GM12864 (cell line): Measurements from ENCODE around the gene TRAF2.

Experiments used
- DNase-seq: peaks from one replicate; pipeline ENCODE4 v3.0.0-alpha.2; 2011; ENCODE audit warnings: low read depth
- H3K4me3 ChIP-seq: 2 replicates; pipeline ENCODE4 v1.5.1; 2011; ENCODE audit warnings: mild to moderate bottlenecking, low read depth, low read length, control low read depth
- TF ChIP-seq, protein P1 (sequence below): IDR thresholded peaks from 2 replicates; pipeline ENCODE4 v1.5.1; 2011; ENCODE audit warnings: low read depth, mild to moderate bottlenecking, moderate library complexity, low read length, control low read depth, inconsistent platforms; ENCODE audit errors: missing control alignments

The TRAF2 gene

DNA sequence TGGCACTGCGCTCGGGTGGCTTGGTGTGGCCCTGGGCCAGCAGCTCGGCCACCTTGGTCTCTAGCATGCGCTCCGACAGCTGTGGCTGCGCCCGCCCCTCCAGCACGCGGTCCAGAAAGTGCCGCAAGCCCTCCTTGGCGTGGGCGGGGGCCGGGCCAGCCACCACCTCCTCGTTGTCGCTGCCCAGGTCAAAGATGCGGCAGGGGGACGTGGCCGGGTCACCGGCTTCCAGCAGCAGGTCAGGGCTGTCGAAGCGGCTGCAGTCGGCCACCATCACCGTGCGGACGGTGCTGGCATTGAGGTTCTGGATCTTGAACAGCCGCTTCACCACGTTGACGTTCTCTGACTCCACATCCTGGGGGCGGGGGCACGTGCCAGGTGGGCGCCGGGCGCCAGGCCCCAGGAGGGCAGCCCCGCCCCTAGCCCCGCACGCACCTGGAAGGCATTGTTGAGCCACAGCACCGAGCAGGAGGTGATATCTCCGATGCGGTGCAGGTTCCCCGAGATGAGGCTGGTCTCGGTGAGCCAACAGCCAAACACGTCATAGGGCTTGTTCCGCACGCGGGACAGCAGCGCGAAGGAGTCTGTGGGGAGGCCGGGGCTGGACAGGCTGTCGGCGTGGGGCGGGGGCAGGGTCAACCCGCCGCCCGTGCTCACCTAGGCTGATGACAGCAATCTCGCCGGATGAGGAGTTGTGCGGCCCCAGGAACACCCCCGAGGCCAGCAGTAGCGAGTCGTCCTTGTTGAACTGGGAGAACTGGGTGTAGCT, 56.0 kb downstream of the TRAF2 start:
- H3K4me3 ChIP-seq: no peak overlapping the region
- DNase-seq: no peak
- TF ChIP-seq, protein P1, sequence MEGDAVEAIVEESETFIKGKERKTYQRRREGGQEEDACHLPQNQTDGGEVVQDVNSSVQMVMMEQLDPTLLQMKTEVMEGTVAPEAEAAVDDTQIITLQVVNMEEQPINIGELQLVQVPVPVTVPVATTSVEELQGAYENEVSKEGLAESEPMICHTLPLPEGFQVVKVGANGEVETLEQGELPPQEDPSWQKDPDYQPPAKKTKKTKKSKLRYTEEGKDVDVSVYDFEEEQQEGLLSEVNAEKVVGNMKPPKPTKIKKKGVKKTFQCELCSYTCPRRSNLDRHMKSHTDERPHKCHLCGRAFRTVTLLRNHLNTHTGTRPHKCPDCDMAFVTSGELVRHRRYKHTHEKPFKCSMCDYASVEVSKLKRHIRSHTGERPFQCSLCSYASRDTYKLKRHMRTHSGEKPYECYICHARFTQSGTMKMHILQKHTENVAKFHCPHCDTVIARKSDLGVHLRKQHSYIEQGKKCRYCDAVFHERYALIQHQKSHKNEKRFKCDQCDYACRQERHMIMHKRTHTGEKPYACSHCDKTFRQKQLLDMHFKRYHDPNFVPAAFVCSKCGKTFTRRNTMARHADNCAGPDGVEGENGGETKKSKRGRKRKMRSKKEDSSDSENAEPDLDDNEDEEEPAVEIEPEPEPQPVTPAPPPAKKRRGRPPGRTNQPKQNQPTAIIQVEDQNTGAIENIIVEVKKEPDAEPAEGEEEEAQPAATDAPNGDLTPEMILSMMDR: no peak

DNA sequence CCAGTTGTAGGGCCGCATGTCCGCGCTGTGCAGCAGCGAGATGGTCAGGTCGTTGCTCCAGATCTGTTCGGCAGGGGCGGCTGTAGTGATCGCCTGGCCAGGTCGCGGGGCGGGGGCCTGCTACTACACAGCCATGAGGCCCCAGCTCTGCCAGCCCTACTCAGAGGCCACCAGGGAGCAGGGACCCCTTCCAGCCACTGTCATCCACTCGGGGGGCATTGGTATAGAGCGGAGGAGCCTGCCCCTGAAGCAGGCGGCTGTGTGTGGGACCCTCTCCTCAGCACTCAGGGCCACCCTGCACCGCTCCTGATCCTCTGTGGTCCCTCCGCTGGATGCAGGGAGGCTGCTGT, 56.5 kb downstream of the TRAF2 start:
- peak overlapping the region; percentile 83 for H3K4me3 ChIP-seq
- TF ChIP-seq, protein P1: no peak

DNA sequence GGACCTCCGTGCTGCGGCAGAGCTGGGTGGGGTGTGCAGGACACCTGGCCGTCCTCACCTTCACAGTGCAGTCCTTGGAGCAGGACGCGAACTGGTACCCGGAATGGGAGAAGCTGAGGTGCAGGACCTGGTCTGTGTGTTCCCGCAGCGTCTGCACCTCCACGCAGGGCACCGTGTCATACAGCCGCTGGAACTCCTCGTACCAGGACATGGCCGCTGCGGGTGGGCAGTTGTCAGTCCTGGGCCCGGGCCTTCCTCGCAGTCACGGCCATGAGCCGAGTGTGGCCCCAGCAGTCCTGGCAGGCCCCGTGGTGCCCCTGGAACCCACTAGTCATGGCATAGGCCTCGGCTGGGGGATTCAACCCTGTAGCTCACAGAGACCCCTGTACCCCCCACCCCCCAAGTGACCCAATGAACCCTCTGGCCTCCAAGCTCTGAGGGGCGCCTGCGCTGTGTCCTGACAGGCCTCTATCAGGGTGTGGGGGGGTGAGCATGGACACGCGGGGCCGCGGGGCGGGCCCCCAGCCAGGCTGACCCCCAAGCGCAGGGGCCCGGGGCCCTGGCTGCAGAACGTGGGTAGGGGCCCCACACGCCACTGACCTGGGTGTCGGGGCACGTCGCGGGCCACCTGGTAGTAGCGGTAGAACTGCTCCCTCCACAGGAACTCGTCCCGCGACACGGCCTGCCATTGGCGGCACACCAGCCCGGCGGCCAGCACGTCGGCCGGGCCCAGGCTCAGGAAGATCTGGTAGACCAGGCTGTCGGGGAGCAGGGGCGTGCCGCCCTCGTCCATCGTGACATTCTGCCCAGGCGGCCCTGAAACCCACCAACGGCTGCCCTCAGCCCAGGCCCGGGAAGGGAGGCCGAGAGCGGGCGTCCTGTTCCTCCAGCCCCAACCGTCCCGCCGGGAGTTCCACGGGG, 57.2 kb downstream of the TRAF2 start:
- peak overlapping the region; percentile 83 for H3K4me3 ChIP-seq
- TF ChIP-seq, protein P1: no peak
- DNase-seq: no peak

More for the DNA sequence above, 56.5 kb downstream of the TRAF2 start:
- no peak for DNase-seq

DNA sequence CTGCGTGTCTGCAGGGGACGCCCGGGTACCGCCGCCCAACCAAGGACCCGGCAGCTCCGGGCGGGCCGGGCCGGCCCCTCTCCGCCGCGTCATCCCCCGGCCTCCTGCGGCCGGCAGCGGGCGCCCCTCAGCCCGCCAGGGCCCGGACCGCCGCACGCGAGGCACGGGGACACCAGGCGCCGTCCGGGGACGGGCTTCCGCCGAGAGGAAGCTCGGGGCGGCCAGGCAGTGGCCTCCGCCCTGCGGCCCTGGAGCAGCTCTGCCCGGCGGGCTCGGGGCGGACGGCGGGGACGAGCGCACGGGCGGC, 57.8 kb downstream of the TRAF2 start:
- peak overlapping the region; percentile 83 for H3K4me3 ChIP-seq
- TF ChIP-seq, protein P1: peak; percentile 12
- DNase-seq: no peak

DNA sequence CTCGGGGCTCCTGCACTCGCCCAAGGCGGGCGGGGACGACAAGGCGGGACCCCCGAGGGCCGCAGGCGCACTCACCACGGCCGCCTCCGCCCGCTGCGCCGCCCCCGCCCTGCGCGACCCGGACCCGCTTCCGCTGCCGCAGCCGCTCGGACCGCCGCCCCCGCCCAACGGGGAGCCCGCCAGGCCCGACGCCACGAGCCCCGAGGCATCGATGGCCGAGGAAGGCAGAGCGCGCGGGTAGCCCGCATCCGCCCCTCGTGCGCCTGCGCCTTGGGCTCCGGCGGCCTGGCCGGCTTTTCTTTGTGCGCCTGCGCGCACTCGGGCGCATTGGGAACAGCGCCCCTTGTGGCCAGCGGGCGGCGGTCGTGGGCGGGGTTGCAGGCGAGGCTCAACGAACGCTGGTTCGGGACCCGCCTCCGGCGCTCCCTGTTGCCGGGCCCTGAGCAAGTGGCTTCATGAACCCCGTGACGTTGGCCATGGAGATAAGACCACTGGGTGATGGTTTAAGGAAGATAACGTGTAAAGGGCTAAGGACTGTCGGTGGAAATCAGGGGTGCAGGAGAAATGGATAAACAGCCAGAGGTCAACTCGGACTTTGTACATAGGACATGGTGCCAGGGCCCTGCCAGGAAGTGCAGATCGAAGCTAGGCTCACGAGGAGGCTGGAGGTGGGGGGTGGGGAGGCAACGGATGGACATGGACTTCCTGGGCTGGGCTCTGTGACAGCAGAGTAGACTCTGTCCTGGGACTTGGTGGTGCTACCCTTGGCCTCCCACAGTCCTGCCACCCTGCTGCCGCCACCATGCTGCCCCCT, 58.4 kb downstream of the TRAF2 start, which contains the start of the genes C8G and FBXW5:
TSS of gene C8G (plus strand) at position 725 of the 814 bp plus-strand sequence. CDS start at position 803, 78 bp downstream.
TSS of gene FBXW5 (minus strand) at position 220 of the 814 bp plus-strand sequence. CDS start 655 bp downstream, outside the sequence.
- peak; percentile 60 for DNase-seq
- TF ChIP-seq, protein P1: peak; percentile 91
- H3K4me3 ChIP-seq: peak within 1 kb of the TSS; percentile 83
